Panc1 (cell line): ENCODE data around the gene JPH4. TPM values are rescaled to one million over a fixed set of nuclear protein-coding genes. Genes with fewer than 3 reads are reported as not detected.

Source experiments
- ATAC-seq: fragments of 200-7000 bp; cut with Tn5 transposase; 2 replicates; pipeline ENCODE4 v1.9.1; 2020; ENCODE audit warnings: mild to moderate bottlenecking, moderate library complexity
- BruUV-seq: library from RNA; stranded (reverse); fragments of 400-500 nt; replicated peaks from 2 replicates; lab custom pipeline; 2021; lab: Mats Ljungman, UMichigan
- CTCF ChIA-PET: fragments of 300-600 bp; sonication (Branson Sonifier 250); formaldehyde crosslinking; loops from one replicate; lab custom pipeline; 2022; ENCODE audit warnings: antibody characterized with exemption; lab: Charles Lee
- POLR2A ChIA-PET: fragments of 300-600 bp; sonication (Branson Sonifier 250); formaldehyde crosslinking; loops from one replicate; lab custom pipeline; 2022; ENCODE audit warnings: antibody characterized with exemption; lab: Charles Lee
- DNase-seq: peaks from one replicate; pipeline ENCODE4 v3.0.0-alpha.2; 2010; ENCODE audit warnings: low read depth, low spot score
- H3K27ac ChIP-seq: 2 replicates; pipeline ENCODE4 v1.5.1; 2011; ENCODE audit warnings: mild to moderate bottlenecking, low read length, inconsistent platforms
- H3K27me3 ChIP-seq: fragments of 200-500 bp; sonication (Bioruptor generic); 2 replicates; pipeline ENCODE4 v1.6.0; 2014; ENCODE audit warnings: low read length, inconsistent platforms; ENCODE audit not compliant: control insufficient read depth, insufficient read depth
- H3K36me3 ChIP-seq: fragments of 200-500 bp; sonication (Bioruptor generic); 2 replicates; pipeline ENCODE4 v1.5.1; 2014; ENCODE audit warnings: inconsistent platforms, mild to moderate bottlenecking, low read length, moderate library complexity; ENCODE audit not compliant: control insufficient read depth, insufficient read depth
- H3K4me1 ChIP-seq: 2 replicates; pipeline ENCODE4 v1.5.1; 2011; ENCODE audit warnings: inconsistent platforms, mild to moderate bottlenecking, low read length, moderate library complexity; ENCODE audit not compliant: control insufficient read depth, insufficient read depth
- H3K4me3 ChIP-seq, 2 experiments: 2 replicates each; pipeline ENCODE4 v1.5.1; 2011 to 2012; ENCODE audit warnings: low read depth in 2 of 2, low read length in 2 of 2, mild to moderate bottlenecking in 2 of 2, inconsistent platforms in 1 of 2, moderate library complexity in 1 of 2
- H3K9me3 ChIP-seq: fragments of 200-500 bp; sonication (Bioruptor generic); 2 replicates; pipeline ENCODE4 v1.5.1; 2014; ENCODE audit warnings: low read depth, mild to moderate bottlenecking, inconsistent platforms, low read length, moderate library complexity; ENCODE audit not compliant: control insufficient read depth, insufficient read depth
- POLR2AphosphoS5 ChIP-seq: IDR thresholded peaks from 2 replicates; pipeline ENCODE4 v1.6.1; 2012; ENCODE audit warnings: mild to moderate bottlenecking, low read depth, low read length, moderate library complexity
- SIN3A ChIP-seq: IDR thresholded peaks from 2 replicates; pipeline ENCODE4 v1.6.1; 2012; ENCODE audit warnings: low read depth, mild to moderate bottlenecking, low read length, moderate library complexity, borderline replicate concordance; ENCODE audit not compliant: insufficient read depth
- TCF7L2 ChIP-seq: IDR thresholded peaks from 2 replicates; pipeline ENCODE4 v1.6.1; 2011; ENCODE audit warnings: mild to moderate bottlenecking, low read depth, low read length, inconsistent platforms
- in situ Hi-C: cut with HindIII; loops from 2 replicates; pipeline ENCODE4 v1.10.0; 2016; ENCODE audit warnings: low sequenced_read_pairs, low pct_unique_long_range_greater_than_20kb
- intact Hi-C: fragments of 100-400 bp; cut with micrococcal nuclease; formaldehyde crosslinking; loops from one replicate; pipeline ENCODE4 v1.10.0; 2022; ENCODE audit not compliant: unreplicated experiment
- total RNA-seq: library from RNA; stranded (reverse); gene quantifications from one replicate; pipeline ENCODE4 v1.2.1, GENCODE V29; 2021; ENCODE audit not compliant: unreplicated experiment
- TF ChIP-seq, protein P1 (sequence below): fragments of 450-650 bp; IDR thresholded peaks from 2 replicates; pipeline ENCODE4 v1.5.1; 2017; ENCODE audit warnings: mild to moderate bottlenecking
- TF ChIP-seq, protein P2 (sequence below), 2 experiments: IDR thresholded peaks; 2 replicates each; pipeline ENCODE4 v1.6.1; 2011 to 2012; ENCODE audit warnings: low read depth in 2 of 2, control low read depth in 1 of 2, low read length in 1 of 2, mild to moderate bottlenecking in 1 of 2, moderate library complexity in 1 of 2; ENCODE audit not compliant: insufficient read depth in 1 of 2

The JPH4 gene
- total RNA-seq, 1 experiment from 2014 or later, result 0.05 TPM

GRCh38 chr14:23566112-23566777, 12.3 kb downstream of the JPH4 start:
- intact Hi-C loops, result no loop called here
- ChIA-PET POLR2A (interaction anchor here (0.5 kb wide), 1 partner anchor 976 kb away, joined by 8 read pairs; no protein-coding TSS in a partner anchor), CTCF (no interaction called here)
- Histone ChIP-seq H3K4me1 (peaks cover 10% of the 10 kb centered on the region), H3K9me3 (no peaks in the 10 kb centered on the region), H3K27ac (peak overlapping the region; percentile 81), H3K4me3 (peak overlapping the region; percentile 64 to 73), H3K27me3 (no peaks in the 10 kb centered on the region), H3K36me3 (no peaks in the 10 kb centered on the region)
- DNase-seq, result no peak
- no peak for ATAC-seq
- in situ Hi-C loops, result no loop called here
- TF ChIP-seq, protein P1, sequence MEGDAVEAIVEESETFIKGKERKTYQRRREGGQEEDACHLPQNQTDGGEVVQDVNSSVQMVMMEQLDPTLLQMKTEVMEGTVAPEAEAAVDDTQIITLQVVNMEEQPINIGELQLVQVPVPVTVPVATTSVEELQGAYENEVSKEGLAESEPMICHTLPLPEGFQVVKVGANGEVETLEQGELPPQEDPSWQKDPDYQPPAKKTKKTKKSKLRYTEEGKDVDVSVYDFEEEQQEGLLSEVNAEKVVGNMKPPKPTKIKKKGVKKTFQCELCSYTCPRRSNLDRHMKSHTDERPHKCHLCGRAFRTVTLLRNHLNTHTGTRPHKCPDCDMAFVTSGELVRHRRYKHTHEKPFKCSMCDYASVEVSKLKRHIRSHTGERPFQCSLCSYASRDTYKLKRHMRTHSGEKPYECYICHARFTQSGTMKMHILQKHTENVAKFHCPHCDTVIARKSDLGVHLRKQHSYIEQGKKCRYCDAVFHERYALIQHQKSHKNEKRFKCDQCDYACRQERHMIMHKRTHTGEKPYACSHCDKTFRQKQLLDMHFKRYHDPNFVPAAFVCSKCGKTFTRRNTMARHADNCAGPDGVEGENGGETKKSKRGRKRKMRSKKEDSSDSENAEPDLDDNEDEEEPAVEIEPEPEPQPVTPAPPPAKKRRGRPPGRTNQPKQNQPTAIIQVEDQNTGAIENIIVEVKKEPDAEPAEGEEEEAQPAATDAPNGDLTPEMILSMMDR, result no peak
- no TSS peak for BruUV-seq

- no peaks in the 10 kb centered on the region for H3K9me3 ChIP-seq
- BruUV-seq, result no TSS peak
- CTCF ChIA-PET, result no interaction called here
- no peaks in the 10 kb centered on the region for H3K27me3 ChIP-seq
- POLR2A ChIA-PET, result no interaction called here
- TF ChIP-seq SIN3A (no peak), POLR2AphosphoS5 (no peak)
- TF ChIP-seq, protein P1, result no peak
- no peak overlapping the region for H3K4me3 ChIP-seq
- in situ Hi-C loops, result no loop called here
- peaks cover 10% of the 10 kb centered on the region for H3K4me1 ChIP-seq
- intact Hi-C loops, result no loop called here
- H3K27ac ChIP-seq, result no peak overlapping the region
- DNase-seq, result no peak
- no peaks in the 10 kb centered on the region for H3K36me3 ChIP-seq
- no peak for ATAC-seq
Measured at GRCh38 chr14:23565626-23566025, 13.0 kb downstream of the JPH4 start.

- intact Hi-C loops, result no loop called here
- H3K4me1 ChIP-seq, result peaks cover 10% of the 10 kb centered on the region
- H3K36me3 ChIP-seq, result no peaks in the 10 kb centered on the region
- H3K27me3 ChIP-seq, result no peaks in the 10 kb centered on the region
- ChIA-PET CTCF (interaction anchor here (0.5 kb wide), 1 partner anchor 87 kb away, joined by 7 read pairs; no protein-coding TSS in a partner anchor), POLR2A (no interaction called here)
- in situ Hi-C loops, result no loop called here
- H3K9me3 ChIP-seq, result no peaks in the 10 kb centered on the region
- no peak overlapping the region for H3K4me3 ChIP-seq
- ATAC-seq, result no peak
- DNase-seq, result no peak
- no TSS peak for BruUV-seq
- no peak overlapping the region for H3K27ac ChIP-seq
- TF ChIP-seq, protein P2, sequence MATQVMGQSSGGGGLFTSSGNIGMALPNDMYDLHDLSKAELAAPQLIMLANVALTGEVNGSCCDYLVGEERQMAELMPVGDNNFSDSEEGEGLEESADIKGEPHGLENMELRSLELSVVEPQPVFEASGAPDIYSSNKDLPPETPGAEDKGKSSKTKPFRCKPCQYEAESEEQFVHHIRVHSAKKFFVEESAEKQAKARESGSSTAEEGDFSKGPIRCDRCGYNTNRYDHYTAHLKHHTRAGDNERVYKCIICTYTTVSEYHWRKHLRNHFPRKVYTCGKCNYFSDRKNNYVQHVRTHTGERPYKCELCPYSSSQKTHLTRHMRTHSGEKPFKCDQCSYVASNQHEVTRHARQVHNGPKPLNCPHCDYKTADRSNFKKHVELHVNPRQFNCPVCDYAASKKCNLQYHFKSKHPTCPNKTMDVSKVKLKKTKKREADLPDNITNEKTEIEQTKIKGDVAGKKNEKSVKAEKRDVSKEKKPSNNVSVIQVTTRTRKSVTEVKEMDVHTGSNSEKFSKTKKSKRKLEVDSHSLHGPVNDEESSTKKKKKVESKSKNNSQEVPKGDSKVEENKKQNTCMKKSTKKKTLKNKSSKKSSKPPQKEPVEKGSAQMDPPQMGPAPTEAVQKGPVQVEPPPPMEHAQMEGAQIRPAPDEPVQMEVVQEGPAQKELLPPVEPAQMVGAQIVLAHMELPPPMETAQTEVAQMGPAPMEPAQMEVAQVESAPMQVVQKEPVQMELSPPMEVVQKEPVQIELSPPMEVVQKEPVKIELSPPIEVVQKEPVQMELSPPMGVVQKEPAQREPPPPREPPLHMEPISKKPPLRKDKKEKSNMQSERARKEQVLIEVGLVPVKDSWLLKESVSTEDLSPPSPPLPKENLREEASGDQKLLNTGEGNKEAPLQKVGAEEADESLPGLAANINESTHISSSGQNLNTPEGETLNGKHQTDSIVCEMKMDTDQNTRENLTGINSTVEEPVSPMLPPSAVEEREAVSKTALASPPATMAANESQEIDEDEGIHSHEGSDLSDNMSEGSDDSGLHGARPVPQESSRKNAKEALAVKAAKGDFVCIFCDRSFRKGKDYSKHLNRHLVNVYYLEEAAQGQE (IDR thresholded peaks at IDR 0.05; ENCODE audit: insufficient read depth in 1 of 2, low read depth in 2 of 2, low read length in 1 of 2), result no peak
- TF ChIP-seq, protein P1, result no peak
- no peak for TF ChIP-seq POLR2AphosphoS5
- no peak for TF ChIP-seq SIN3A
- TF ChIP-seq TCF7L2, result no peak
Measured at GRCh38 chr14:23564876-23565275, 13.7 kb downstream of the JPH4 start.
